IMR-90 (cell line): ENCODE data around the gene MASP2. TPM values are rescaled to one million over a fixed set of nuclear protein-coding genes. Genes with fewer than 3 reads are reported as not detected.

Experiments used
- ATAC-seq: fragments of 200-7000 bp; cut with Tn5 transposase; 2 replicates; pipeline ENCODE4 v1.9.1; 2020; ENCODE audit warnings: low read depth, mild to moderate bottlenecking, moderate library complexity
- BruUV-seq: library from RNA; stranded (reverse); fragments of 400-500 nt; replicated peaks from 2 replicates; lab custom pipeline; 2021; lab: Mats Ljungman, UMichigan
- CTCF ChIA-PET: fragments of 300-600 bp; formaldehyde crosslinking; extraction: SDS; loops from one replicate; lab custom pipeline; 2021; ENCODE audit warnings: antibody characterized with exemption; lab: Yijun Ruan, JAX
- POLR2A ChIA-PET: fragments of 300-600 bp; sonication (Branson Sonifier 250); formaldehyde crosslinking; loops from one replicate; lab custom pipeline; 2022; ENCODE audit warnings: antibody characterized with exemption; ENCODE audit not compliant: unreplicated experiment; lab: Charles Lee
- DNase-seq: peaks from one replicate; pipeline ENCODE4 v3.0.0; 2013
- H2AFZ ChIP-seq: replicated peaks from 2 replicates; pipeline ENCODE3; 2013; ENCODE audit warnings: low read length, mild to moderate bottlenecking; ENCODE audit not compliant: poor library complexity
- H2AK5ac ChIP-seq: 2 replicates; pipeline ENCODE4 v1.6.1; 2013; ENCODE audit warnings: low read depth, low read length, inconsistent platforms
- H2AK9ac ChIP-seq: replicated peaks from 2 replicates; pipeline ENCODE3; 2013; ENCODE audit warnings: mild to moderate bottlenecking, low read depth, low read length, moderate library complexity; ENCODE audit not compliant: poor library complexity
- H2BK120ac ChIP-seq: 2 replicates; pipeline ENCODE4 v1.6.1; 2013; ENCODE audit warnings: low read depth, low read length, inconsistent platforms
- H2BK15ac ChIP-seq: 3 replicates; pipeline ENCODE4 v1.6.1; 2013; ENCODE audit warnings: low read depth, low read length, inconsistent platforms
- H2BK20ac ChIP-seq: 2 replicates; pipeline ENCODE4 v1.6.1; 2013; ENCODE audit warnings: low read depth, mild to moderate bottlenecking, inconsistent platforms, low read length, moderate library complexity
- H2BK5ac ChIP-seq: 2 replicates; pipeline ENCODE4 v1.6.1; 2013; ENCODE audit warnings: mild to moderate bottlenecking, low read depth, low read length, inconsistent platforms; ENCODE audit not compliant: poor library complexity, severe bottlenecking
- H3K14ac ChIP-seq: replicated peaks from 2 replicates; pipeline ENCODE4 v1.6.1; 2013; ENCODE audit warnings: low read depth, low read length, inconsistent platforms
- H3K18ac ChIP-seq: 2 replicates; pipeline ENCODE4 v1.6.1; 2013; ENCODE audit warnings: low read depth, low read length, control low read depth
- H3K23ac ChIP-seq: 2 replicates; pipeline ENCODE4 v1.6.1; 2013; ENCODE audit warnings: low read depth, low read length, inconsistent platforms
- H3K27ac ChIP-seq: 2 replicates; pipeline ENCODE4 v1.5.1; 2013; ENCODE audit warnings: mild to moderate bottlenecking, control low read depth, low read length; ENCODE audit not compliant: insufficient read depth
- H3K27me3 ChIP-seq: 2 replicates; pipeline ENCODE4 v1.6.1; 2013; ENCODE audit warnings: low read length; ENCODE audit not compliant: control insufficient read depth, insufficient read depth
- H3K36me3 ChIP-seq: 2 replicates; pipeline ENCODE4 v1.6.1; 2013; ENCODE audit warnings: low read length, mixed read lengths; ENCODE audit not compliant: control insufficient read depth, insufficient read depth
- H3K4ac ChIP-seq: 2 replicates; pipeline ENCODE4 v1.6.1; 2013; ENCODE audit warnings: low read depth, low read length, inconsistent platforms
- H3K4me1 ChIP-seq: 2 replicates; pipeline ENCODE4 v1.6.1; 2013; ENCODE audit warnings: low read length, mixed read lengths; ENCODE audit not compliant: control insufficient read depth, insufficient read depth
- H3K4me2 ChIP-seq: 2 replicates; pipeline ENCODE4 v1.6.1; 2013; ENCODE audit warnings: low read depth, mild to moderate bottlenecking, control low read depth, low read length, moderate library complexity
- H3K4me3 ChIP-seq: 2 replicates; pipeline ENCODE4 v1.5.1; 2013; ENCODE audit warnings: low read depth, mild to moderate bottlenecking, control low read depth, low read length, moderate library complexity; ENCODE audit not compliant: insufficient read depth
- H3K56ac ChIP-seq: 2 replicates; pipeline ENCODE4 v1.6.1; 2013; ENCODE audit warnings: low read length, inconsistent platforms; ENCODE audit not compliant: insufficient read depth; ENCODE audit errors: extremely low read depth
- H3K79me1 ChIP-seq, 2 experiments: 2 replicates each; pipeline ENCODE4 v1.6.1; 2013; ENCODE audit warnings: low read length in 2 of 2, inconsistent platforms in 1 of 2, low read depth in 1 of 2
- H3K9ac ChIP-seq: 2 replicates; pipeline ENCODE4 v1.6.1; 2013; ENCODE audit warnings: low read depth, low read length, control low read depth
- H3K9me1 ChIP-seq: 2 replicates; pipeline ENCODE4 v1.6.1; 2013; ENCODE audit warnings: low read length, inconsistent platforms; ENCODE audit not compliant: insufficient read depth
- H3K9me3 ChIP-seq: 2 replicates; pipeline ENCODE4 v1.6.1; 2013; ENCODE audit warnings: low read length; ENCODE audit not compliant: control insufficient read depth, insufficient read depth
- H4K20me1 ChIP-seq: 2 replicates; pipeline ENCODE4 v1.6.1; 2013; ENCODE audit warnings: low read length, inconsistent platforms; ENCODE audit not compliant: insufficient read depth
- H4K5ac ChIP-seq: 2 replicates; pipeline ENCODE4 v1.6.1; 2013; ENCODE audit warnings: mild to moderate bottlenecking, low read depth, low read length, control low read depth
- H4K8ac ChIP-seq, 2 experiments: 2 replicates each; pipeline ENCODE4 v1.6.1; 2013; ENCODE audit warnings: low read depth in 2 of 2, low read length in 2 of 2, control low read depth in 1 of 2, inconsistent platforms in 1 of 2
- H4K91ac ChIP-seq: 2 replicates; pipeline ENCODE4 v1.6.1; 2013; ENCODE audit warnings: low read depth, low read length, inconsistent platforms; ENCODE audit not compliant: insufficient read depth
- BHLHE40 ChIP-seq: fragments of 150-350 bp; IDR thresholded peaks from 2 replicates; pipeline ENCODE4 v1.6.1; 2016; ENCODE audit warnings: mild to moderate bottlenecking, low read depth, low read length
- CEBPB ChIP-seq: IDR thresholded peaks from 2 replicates; pipeline ENCODE4 v1.6.1; 2012; ENCODE audit warnings: low read depth, low read length, improper control_type of control experiment
- CHD1 ChIP-seq: IDR thresholded peaks from 2 replicates; pipeline ENCODE4 v1.6.1; 2012; ENCODE audit warnings: low read depth, low read length, improper control_type of control experiment
- CTCF ChIP-seq: conservative IDR thresholded peaks from 2 replicates; pipeline ENCODE4 v1.5.1; 2012; ENCODE audit warnings: mild to moderate bottlenecking, low read depth, low read length, improper control_type of control experiment
- ELK1 ChIP-seq: fragments of 150-350 bp; IDR thresholded peaks from 2 replicates; pipeline ENCODE4 v1.6.1; 2016; ENCODE audit warnings: low read depth, mild to moderate bottlenecking, low read length, moderate library complexity, borderline replicate concordance
- FOS ChIP-seq: fragments of 150-350 bp; IDR thresholded peaks from 2 replicates; pipeline ENCODE4 v1.6.1; 2016; ENCODE audit warnings: low read depth, low read length
- MAFK ChIP-seq: IDR thresholded peaks from 2 replicates; pipeline ENCODE4 v1.6.1; 2012; ENCODE audit warnings: low read depth, low read length, improper control_type of control experiment
- MAZ ChIP-seq: IDR thresholded peaks from 2 replicates; pipeline ENCODE4 v1.6.1; 2012; ENCODE audit warnings: low read depth, mild to moderate bottlenecking, low read length, improper control_type of control experiment, moderate library complexity, borderline replicate concordance
- MXI1 ChIP-seq: IDR thresholded peaks from 2 replicates; pipeline ENCODE4 v1.6.1; 2012; ENCODE audit warnings: low read depth, mild to moderate bottlenecking, low read length, moderate library complexity, borderline replicate concordance
- RFX5 ChIP-seq: IDR thresholded peaks from 2 replicates; pipeline ENCODE4 v1.8.0; 2012; ENCODE audit warnings: low read depth, mild to moderate bottlenecking, low read length, moderate library complexity
- SMC3 ChIP-seq: fragments of 150-350 bp; IDR thresholded peaks from 2 replicates; pipeline ENCODE4 v1.6.1; 2016; ENCODE audit warnings: low read depth, mild to moderate bottlenecking, antibody characterized with exemption, low read length, moderate library complexity
- USF2 ChIP-seq: fragments of 150-350 bp; IDR thresholded peaks from 2 replicates; pipeline ENCODE4 v1.6.1; 2017; ENCODE audit warnings: mild to moderate bottlenecking, antibody characterized with exemption, low read length, low read depth
- WGBS, 2 experiments: methylation state at CpG; one replicate each; pipeline versions ENCODE4 v1.1.5 to v1.1.7; 2013; ENCODE audit warnings: missing lambda C conversion rate in 2 of 2; ENCODE audit not compliant: insufficient read length in 1 of 2; ENCODE audit errors: extremely low coverage in 2 of 2; 5-methylcytosine and 5-hydroxymethylcytosine counted together
- dilution Hi-C: fragments of 300-500 bp; cut with HindIII; formaldehyde crosslinking; loops from one replicate; pipeline ENCODE4 v1.14.3; 2018; ENCODE audit warnings: low sequenced_read_pairs; ENCODE audit not compliant: unreplicated experiment
- in situ Hi-C: fragments of 300-500 bp; cut with MboI; formaldehyde crosslinking; loops from 3 replicates; pipeline ENCODE4 v1.14.3; 2019; ENCODE audit warnings: low sequenced_read_pairs, inconsistent platforms, mixed read lengths
- intact Hi-C: fragments of 100-400 bp; cut with micrococcal nuclease; formaldehyde crosslinking; loops from 2 replicates; pipeline ENCODE4 v1.10.0; 2022
- polyA plus RNA-seq, 3 experiments: library from polyadenylated mRNA; depleted of rRNA; stranded (reverse); fragments of >200 nt; gene quantifications; 2 replicates each; pipeline ENCODE4 v1.2.3, GENCODE V29; 2012; ENCODE audit warnings: low replicate concordance in 1 of 3
- total RNA-seq: library from RNA; depleted of rRNA; stranded (reverse); fragments of >200 nt; gene quantifications from 2 replicates; pipeline ENCODE4 v1.2.3, GENCODE V29; 2012

MASP2 gene
- total and polyA plus RNA-seq, 2 of the 4 experiments (the other 2 are of a cell fraction) = 0.03 TPM; not detected in 1

- 98% methylated on average over 6 of the region's 12 CpGs; no CpG with 5 or more reads in 1 of the 2 experiments for WGBS, 2 experiments
- Histone ChIP-seq H4K20me1 (no peaks in the 10 kb centered on the region), H3K27me3 (no peaks in the 10 kb centered on the region), H3K4ac (no peak overlapping the region), H2BK15ac (no peak overlapping the region), H3K4me1 (no peaks in the 10 kb centered on the region), H4K8ac (no peak overlapping the region), H3K18ac (no peak overlapping the region), H2BK5ac (no peak overlapping the region), H3K4me2 (no peak overlapping the region), H3K56ac (no peak overlapping the region), H3K4me3 (no peak overlapping the region), H3K9ac (no peak overlapping the region), H3K14ac (no peak overlapping the region), H3K23ac (no peak overlapping the region), H2AK5ac (no peak overlapping the region), H4K91ac (no peak overlapping the region), H3K79me1 (peaks cover 0 to 5% of the 10 kb centered on the region in 2 experiments; a peak in 1 of 4 replicates), H2AFZ (no peak overlapping the region), H2AK9ac (no peak overlapping the region), H4K5ac (no peak overlapping the region), H2BK120ac (no peak overlapping the region), H3K9me3 (no peaks in the 10 kb centered on the region), H3K36me3 (peaks cover 49% of the 10 kb centered on the region), H2BK20ac (no peak overlapping the region), H3K27ac (no peak overlapping the region), H3K9me1 (no peaks in the 10 kb centered on the region)
- no peak for TF ChIP-seq CEBPB
- no peak for TF ChIP-seq BHLHE40
- no peak for TF ChIP-seq FOS
- no peak for TF ChIP-seq SMC3
- TF ChIP-seq CTCF = no peak
- no peak for TF ChIP-seq ELK1
- no peak for TF ChIP-seq MXI1
- no peak for TF ChIP-seq MAZ
- TF ChIP-seq CHD1 = no peak
- no peak for TF ChIP-seq USF2
- TF ChIP-seq MAFK = no peak
- TF ChIP-seq RFX5 = no peak
- ChIA-PET CTCF (no interaction called here), POLR2A (no interaction called here)
- in situ Hi-C loops (no loop called here), intact Hi-C loops (no loop called here), dilution Hi-C loops (no loop called here)
- BruUV-seq = no TSS peak
- DNase-seq = no peak
- ATAC-seq = no peak
Measured at GRCh38 chr1:11080931-11081330, 33.9 kb upstream of the MASP2 start.
